Activated T-helper 1 cell treated with anti-CD3 and anti-CD28 coated beads, Interleukin-12 subunit alpha, Interleukin-12 subunit beta, Interleukin-2, Interleukin-4 antibody, amounts not matched to agents 30 ng/mL and 10 ng/mL and 1 ng/mL, durations not matched to agents 14 hours and 24 hours and 36 hours (primary cell): Measurements from ENCODE around the gene OR10V1. TPM values are rescaled to one million over a fixed set of nuclear protein-coding genes. Genes with fewer than 3 reads are reported as not detected.

ENCODE experiments used
- DNase-seq: peaks from one replicate; pipeline ENCODE4 v3.0.0; 2021; ENCODE audit warnings: low spot score
- H3K27ac Mint-ChIP-seq: one replicate; pipeline ENCODE4 v1.8.0; 2021; ENCODE audit warnings: mild to moderate bottlenecking, mixed read lengths
- H3K27me3 Mint-ChIP-seq: one replicate; pipeline ENCODE4 v1.8.0; 2022; ENCODE audit warnings: mild to moderate bottlenecking, moderate library complexity, mixed read lengths; ENCODE audit not compliant: insufficient read depth
- H3K36me3 Mint-ChIP-seq: one replicate; pipeline ENCODE4 v1.8.0; 2021; ENCODE audit warnings: low read depth, mixed read lengths
- H3K4me1 Mint-ChIP-seq: one replicate; pipeline ENCODE4 v1.8.0; 2021; ENCODE audit warnings: low read depth, mixed read lengths
- H3K4me3 Mint-ChIP-seq: one replicate; pipeline ENCODE4 v1.8.0; 2021; ENCODE audit warnings: mild to moderate bottlenecking, moderate library complexity, mixed read lengths
- H3K9me3 Mint-ChIP-seq: one replicate; pipeline ENCODE4 v1.8.0; 2021; ENCODE audit warnings: mixed read lengths
- intact Hi-C: fragments of 100-400 bp; cut with micrococcal nuclease; formaldehyde crosslinking; loops from one replicate; pipeline ENCODE4 v1.15.1; 2024
- total RNA-seq: library from RNA; stranded (reverse); gene quantifications from 2 replicates; pipeline ENCODE4 v1.2.3, GENCODE V29; 2022

The OR10V1 gene
- total RNA-seq, 1 donor from 2014 or later: not detected

GRCh38 chr11:59746111-59746510, 32.5 kb upstream of the OR10V1 start:
- no peak overlapping the region for H3K27ac Mint-ChIP-seq
- intact Hi-C loops: no loop called here
- H3K4me3 Mint-ChIP-seq: no peak overlapping the region
- H3K4me1 Mint-ChIP-seq: no peaks in the 10 kb centered on the region
- no peak for DNase-seq
- H3K27me3 Mint-ChIP-seq: peaks cover 22% of the 10 kb centered on the region
- no peaks in the 10 kb centered on the region for H3K9me3 Mint-ChIP-seq
- H3K36me3 Mint-ChIP-seq: no peaks in the 10 kb centered on the region

- Mint-ChIP-seq H3K9me3 (peaks cover 6% of the 10 kb centered on the region), H3K4me3 (no peak overlapping the region), H3K36me3 (no peaks in the 10 kb centered on the region), H3K4me1 (peaks cover 7% of the 10 kb centered on the region), H3K27me3 (peaks cover 2% of the 10 kb centered on the region), H3K27ac (no peak overlapping the region)
- DNase-seq: no peak
- intact Hi-C loops: no loop called here
Observed at GRCh38 chr11:59730896-59731565, 17.4 kb upstream of the OR10V1 start.

- no peak overlapping the region for H3K27ac Mint-ChIP-seq
Observed at GRCh38 chr11:59729834-59730233, 16.2 kb upstream of the OR10V1 start.

DNA sequence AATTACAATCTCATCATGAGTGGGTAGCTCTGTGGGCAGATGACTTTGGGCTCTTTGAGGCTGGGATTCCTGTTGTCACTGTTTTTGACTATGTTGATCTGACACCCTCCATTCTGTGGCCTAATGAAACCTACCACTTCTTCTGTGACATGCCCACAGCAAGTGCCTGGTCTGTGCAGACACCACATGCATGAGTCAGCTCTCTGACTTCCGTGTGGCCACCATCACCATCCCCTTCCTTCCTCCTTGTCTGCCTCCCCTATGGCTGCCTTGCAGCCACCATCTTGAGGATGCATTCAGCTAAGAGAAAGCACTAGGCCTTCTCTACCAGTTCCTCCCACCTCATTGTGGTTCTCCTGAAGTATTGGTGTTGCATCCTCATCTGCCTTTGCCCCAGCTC, 15.3 kb upstream of the OR10V1 start:
- Mint-ChIP-seq H3K27me3 (no peaks in the 10 kb centered on the region), H3K4me3 (no peak overlapping the region), H3K9me3 (peaks cover 6% of the 10 kb centered on the region), H3K4me1 (peaks cover 7% of the 10 kb centered on the region), H3K36me3 (no peaks in the 10 kb centered on the region), H3K27ac (no peak overlapping the region)
- no peak for DNase-seq
- intact Hi-C loops: no loop called here

More at GRCh38 chr11:59729834-59730233, 16.2 kb upstream of the OR10V1 start:
- H3K9me3 Mint-ChIP-seq: peaks cover 6% of the 10 kb centered on the region
- H3K4me3 Mint-ChIP-seq: no peak overlapping the region
- intact Hi-C loops: no loop called here
- no peaks in the 10 kb centered on the region for H3K36me3 Mint-ChIP-seq
- peaks cover 7% of the 10 kb centered on the region for H3K4me1 Mint-ChIP-seq
- DNase-seq: no peak
- H3K27me3 Mint-ChIP-seq: no peaks in the 10 kb centered on the region

DNA sequence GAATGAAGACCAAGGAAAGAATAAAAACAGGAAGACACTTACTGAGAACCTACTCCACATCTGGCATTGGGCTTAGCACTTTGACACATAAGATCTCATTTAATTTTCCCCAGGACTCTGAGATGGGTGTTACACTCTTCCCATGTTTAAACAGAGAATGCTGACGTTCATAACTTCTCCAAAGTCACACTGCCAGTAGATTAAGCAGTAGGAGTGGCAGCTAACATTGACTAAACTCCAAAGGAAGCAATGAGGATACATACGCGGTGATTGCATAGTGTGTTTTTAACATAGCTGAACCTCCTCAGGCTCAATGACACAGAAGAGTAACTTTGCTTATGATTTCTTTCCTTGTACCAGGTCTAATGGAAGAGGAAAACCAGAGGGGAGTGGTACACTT, 14.5 kb upstream of the OR10V1 start:
- no peak overlapping the region for H3K4me3 Mint-ChIP-seq
- DNase-seq: no peak
- peaks cover 6% of the 10 kb centered on the region for H3K9me3 Mint-ChIP-seq
- peaks cover 7% of the 10 kb centered on the region for H3K4me1 Mint-ChIP-seq
- no peaks in the 10 kb centered on the region for H3K27me3 Mint-ChIP-seq
- no peak overlapping the region for H3K27ac Mint-ChIP-seq
- intact Hi-C loops: no loop called here
- no peaks in the 10 kb centered on the region for H3K36me3 Mint-ChIP-seq

DNA sequence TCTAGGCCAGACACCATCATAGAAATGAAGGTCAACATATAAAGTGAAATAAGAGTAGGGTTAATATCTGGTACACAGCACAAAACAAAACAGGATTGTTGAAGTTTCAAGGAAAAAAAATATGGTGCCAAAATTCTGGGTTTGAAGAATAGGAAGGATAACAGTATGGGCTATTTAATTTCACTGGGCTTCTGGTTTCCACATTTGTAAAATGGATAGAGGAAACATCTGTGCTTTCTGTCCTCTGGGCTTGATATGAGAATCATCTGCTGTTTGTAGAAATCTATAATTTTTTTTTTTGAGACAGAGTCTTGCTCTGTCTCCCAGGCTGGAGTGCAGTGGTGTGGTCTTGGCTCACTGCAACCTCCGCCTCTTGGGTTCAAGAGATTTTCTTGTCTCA, 13.8 kb upstream of the OR10V1 start:
- Mint-ChIP-seq H3K4me3 (no peak overlapping the region), H3K9me3 (peaks cover 6% of the 10 kb centered on the region), H3K27me3 (no peaks in the 10 kb centered on the region), H3K27ac (no peak overlapping the region), H3K36me3 (no peaks in the 10 kb centered on the region), H3K4me1 (peaks cover 7% of the 10 kb centered on the region)
- no peak for DNase-seq
- intact Hi-C loops: no loop called here

DNA sequence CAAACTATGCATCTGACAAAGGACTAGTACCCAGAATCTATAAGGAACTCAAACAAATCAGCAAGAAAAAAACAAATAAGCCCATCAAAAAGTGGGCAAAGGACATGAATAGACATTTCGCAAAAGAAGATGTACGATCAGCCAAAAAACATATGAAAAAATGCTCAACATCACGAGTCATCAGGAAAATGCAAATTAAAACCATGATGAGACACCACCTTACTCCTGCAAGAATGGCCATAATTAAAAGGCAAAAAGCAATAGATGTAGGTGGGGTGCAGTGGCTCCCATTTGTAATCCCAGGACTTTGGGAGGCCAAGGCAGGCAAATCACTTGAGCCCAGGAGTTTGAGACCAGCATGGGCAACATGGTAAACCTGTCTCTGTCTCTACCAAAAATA, 10.4 kb upstream of the OR10V1 start:
- Mint-ChIP-seq H3K4me1 (peaks cover 5% of the 10 kb centered on the region), H3K4me3 (no peak overlapping the region), H3K36me3 (no peaks in the 10 kb centered on the region), H3K9me3 (peaks cover 3% of the 10 kb centered on the region), H3K27ac (no peak overlapping the region), H3K27me3 (peaks cover 13% of the 10 kb centered on the region)
- intact Hi-C loops: no loop called here
- no peak for DNase-seq

DNA sequence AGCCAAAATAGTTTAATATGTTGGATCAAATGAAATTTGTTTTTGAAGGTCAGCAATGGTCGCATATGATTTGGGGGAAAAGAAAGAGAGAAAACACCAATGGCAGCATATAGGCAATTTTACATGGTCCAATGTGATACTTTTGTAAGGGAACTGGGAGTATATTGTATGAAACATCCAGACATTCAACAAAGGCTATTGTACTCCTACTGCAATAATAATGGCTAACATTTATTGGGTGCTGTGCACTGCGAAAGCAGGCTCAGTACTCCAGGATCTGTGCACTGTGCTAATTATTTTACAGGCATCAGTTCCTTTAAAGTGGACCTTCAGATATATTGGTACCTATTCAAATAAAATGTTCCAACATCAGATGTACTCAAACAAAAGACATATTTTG, 5.9 kb upstream of the OR10V1 start:
- peaks cover 23% of the 10 kb centered on the region for H3K27me3 Mint-ChIP-seq
- no peak overlapping the region for H3K27ac Mint-ChIP-seq
- H3K36me3 Mint-ChIP-seq: no peaks in the 10 kb centered on the region
- intact Hi-C loops: no loop called here
- no peak for DNase-seq
- H3K4me1 Mint-ChIP-seq: no peaks in the 10 kb centered on the region
- no peak overlapping the region for H3K4me3 Mint-ChIP-seq
- no peaks in the 10 kb centered on the region for H3K9me3 Mint-ChIP-seq

- intact Hi-C loops: no loop called here
- no peak overlapping the region for H3K4me3 Mint-ChIP-seq
- H3K4me1 Mint-ChIP-seq: no peaks in the 10 kb centered on the region
Observed at GRCh38 chr11:59716051-59716450, 2.4 kb upstream of the OR10V1 start.

GRCh38 chr11:59710136-59710847, 3.4 kb downstream of the OR10V1 start:
- no peak for DNase-seq
- Mint-ChIP-seq H3K4me3 (no peak overlapping the region), H3K27me3 (peaks cover 5% of the 10 kb centered on the region), H3K4me1 (no peaks in the 10 kb centered on the region), H3K9me3 (no peaks in the 10 kb centered on the region), H3K36me3 (no peaks in the 10 kb centered on the region), H3K27ac (no peak overlapping the region)
- intact Hi-C loops: no loop called here

More at GRCh38 chr11:59716051-59716450, 2.4 kb upstream of the OR10V1 start:
- H3K36me3 Mint-ChIP-seq: no peaks in the 10 kb centered on the region
- peaks cover 20% of the 10 kb centered on the region for H3K27me3 Mint-ChIP-seq
- H3K9me3 Mint-ChIP-seq: no peaks in the 10 kb centered on the region
- DNase-seq: no peak
- no peak overlapping the region for H3K27ac Mint-ChIP-seq

GRCh38 chr11:59708537-59708936, 5.1 kb downstream of the OR10V1 start:
- H3K9me3 Mint-ChIP-seq: no peaks in the 10 kb centered on the region
- no peak overlapping the region for H3K27ac Mint-ChIP-seq
- no peaks in the 10 kb centered on the region for H3K36me3 Mint-ChIP-seq
- no peak for DNase-seq
- peaks cover 8% of the 10 kb centered on the region for H3K27me3 Mint-ChIP-seq
- intact Hi-C loops: no loop called here
- no peak overlapping the region for H3K4me3 Mint-ChIP-seq
- no peaks in the 10 kb centered on the region for H3K4me1 Mint-ChIP-seq

DNA sequence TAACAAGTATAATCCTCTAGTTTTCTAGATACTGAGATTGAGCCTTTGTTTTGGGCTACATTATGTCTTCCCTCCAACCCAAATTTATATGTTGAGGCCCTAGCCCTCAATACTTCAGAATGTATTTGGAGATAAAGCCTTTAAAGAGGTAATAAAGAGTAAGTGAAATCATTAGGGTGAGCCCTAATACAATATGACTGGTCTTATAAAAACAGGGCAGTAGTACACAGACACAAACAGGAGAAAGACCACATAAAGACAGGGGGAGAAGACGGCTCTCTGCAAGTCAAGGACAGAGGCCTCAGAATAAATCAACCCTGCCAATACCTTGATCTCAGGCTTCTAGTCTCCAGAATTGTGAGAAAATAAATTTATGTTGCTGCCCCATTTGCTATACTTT, 6.3 kb downstream of the OR10V1 start:
- Mint-ChIP-seq H3K27ac (no peak overlapping the region), H3K4me3 (no peak overlapping the region), H3K36me3 (no peaks in the 10 kb centered on the region), H3K27me3 (peaks cover 10% of the 10 kb centered on the region), H3K4me1 (no peaks in the 10 kb centered on the region), H3K9me3 (no peaks in the 10 kb centered on the region)
- intact Hi-C loops: no loop called here
- DNase-seq: no peak

GRCh38 chr11:59706518-59707285, 6.9 kb downstream of the OR10V1 start:
- Mint-ChIP-seq H3K27me3 (peaks cover 10% of the 10 kb centered on the region), H3K36me3 (no peaks in the 10 kb centered on the region), H3K4me3 (no peak overlapping the region), H3K27ac (no peak overlapping the region), H3K9me3 (no peaks in the 10 kb centered on the region), H3K4me1 (no peaks in the 10 kb centered on the region)
- intact Hi-C loops: no loop called here
- DNase-seq: no peak
